HUES48 (cell line): ENCODE measurements around the gene DYNLL2.

Experiments
- H3K27ac ChIP-seq: one replicate; pipeline ENCODE4 v1.7.0; 2013; ENCODE audit warnings: low read depth, low read length, inconsistent platforms
- H3K27me3 ChIP-seq: 2 replicates; pipeline ENCODE4 v1.6.1; 2013; ENCODE audit warnings: mild to moderate bottlenecking, low read length; ENCODE audit not compliant: control insufficient read depth, insufficient read depth
- H3K36me3 ChIP-seq: 2 replicates; pipeline ENCODE4 v1.6.1; 2013; ENCODE audit warnings: low read length; ENCODE audit not compliant: control insufficient read depth, insufficient read depth
- H3K4me1 ChIP-seq: 2 replicates; pipeline ENCODE4 v1.6.1; 2013; ENCODE audit warnings: mild to moderate bottlenecking, low read length; ENCODE audit not compliant: control insufficient read depth, insufficient read depth
- H3K4me3 ChIP-seq: 2 replicates; pipeline ENCODE4 v1.5.1; 2013; ENCODE audit warnings: mild to moderate bottlenecking, low read depth, low read length
- H3K9ac ChIP-seq: 2 replicates; pipeline ENCODE4 v1.6.1; 2013; ENCODE audit warnings: mild to moderate bottlenecking, low read depth, low read length, moderate library complexity
- H3K9me3 ChIP-seq: 2 replicates; pipeline ENCODE4 v1.6.1; 2013; ENCODE audit warnings: low read length; ENCODE audit not compliant: control insufficient read depth, insufficient read depth

Gene DYNLL2

DNA sequence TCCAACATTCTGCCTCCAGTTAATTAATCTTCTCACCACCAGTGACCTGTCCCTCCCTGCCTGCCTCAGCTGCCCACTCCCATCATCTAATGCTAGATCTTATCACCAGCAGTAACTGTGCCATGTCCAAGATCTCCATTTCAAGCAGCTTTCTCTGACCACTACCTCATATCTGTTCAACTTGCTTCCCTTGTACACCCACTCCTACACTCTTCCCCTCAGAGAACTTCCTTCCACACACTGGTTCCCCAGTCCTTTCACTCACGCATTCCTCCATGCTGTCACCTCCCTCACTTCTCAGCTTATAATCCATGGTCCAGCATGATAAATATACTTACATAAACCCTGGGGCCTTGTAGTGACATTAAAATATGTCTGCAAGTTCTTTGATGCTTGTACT lies 31.8 kb upstream of the DYNLL2 start:
- Histone ChIP-seq H3K27ac (no peak overlapping the region), H3K36me3 (no peaks in the 10 kb centered on the region), H3K9ac (no peak overlapping the region), H3K4me1 (peaks cover 12% of the 10 kb centered on the region; the same call in 1 of the 2 replicates), H3K9me3 (no peaks in the 10 kb centered on the region), H3K4me3 (no peak overlapping the region), H3K27me3 (no peaks in the 10 kb centered on the region)

DNA sequence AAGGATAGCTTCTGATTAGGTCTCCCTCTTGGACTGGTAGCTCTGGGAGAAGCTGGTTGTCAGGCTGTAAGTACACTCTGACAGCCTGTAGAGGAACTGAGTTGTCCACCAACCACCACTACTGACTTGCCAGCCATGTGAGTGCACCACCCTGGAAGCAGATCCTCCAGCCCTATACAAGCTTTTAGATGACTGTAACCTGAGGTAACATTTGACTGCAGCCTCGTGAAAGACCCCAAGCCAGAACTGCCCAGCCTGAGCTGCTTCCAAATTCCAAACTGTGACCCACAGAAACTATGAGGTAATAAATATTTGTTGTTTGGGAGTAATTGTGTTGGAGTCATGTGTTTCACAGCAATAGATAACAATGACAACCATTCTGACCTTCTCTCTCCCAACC lies 30.8 kb upstream of the DYNLL2 start:
- Histone ChIP-seq H3K27me3 (no peaks in the 10 kb centered on the region), H3K9me3 (no peaks in the 10 kb centered on the region), H3K27ac (no peak overlapping the region)

DNA sequence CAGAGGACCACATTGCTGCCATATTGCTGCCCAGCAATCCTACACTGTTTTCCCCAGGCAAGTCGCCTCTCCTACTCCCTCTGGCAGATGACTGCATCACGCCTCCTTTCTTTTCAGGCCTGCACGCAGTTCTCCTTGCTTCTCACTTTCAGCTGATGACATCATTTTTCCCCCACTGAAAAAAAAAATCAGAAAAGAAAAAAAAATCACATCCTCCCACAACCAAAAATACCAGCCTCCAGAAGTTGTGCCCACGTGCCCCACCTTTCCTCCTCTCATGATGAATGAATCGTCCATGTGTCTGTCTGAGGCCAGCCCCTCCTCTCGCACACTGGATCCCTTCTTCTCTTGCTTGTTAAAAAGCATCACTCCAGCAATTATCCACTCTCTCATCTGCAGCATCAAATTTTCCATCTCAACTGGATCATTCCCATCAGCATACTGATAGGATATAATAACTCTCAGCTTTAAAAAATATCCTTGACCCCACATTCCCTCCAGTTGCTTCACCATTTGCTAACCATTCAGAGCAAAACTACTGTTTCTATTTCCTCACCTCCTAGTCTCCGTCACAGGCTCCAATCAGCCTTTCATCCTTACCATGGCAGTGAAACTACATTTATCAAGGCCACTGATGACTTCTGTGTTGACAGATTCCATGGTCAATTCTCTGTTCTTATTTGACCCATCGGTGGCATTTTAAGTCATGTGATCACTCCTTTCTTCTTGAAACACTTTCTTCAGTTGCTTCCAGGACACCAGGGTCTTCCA lies 30.1 kb upstream of the DYNLL2 start:
- H3K27ac ChIP-seq: no peak overlapping the region
- H3K4me3 ChIP-seq: no peak overlapping the region
- no peaks in the 10 kb centered on the region for H3K27me3 ChIP-seq
- no peaks in the 10 kb centered on the region for H3K36me3 ChIP-seq
- no peaks in the 10 kb centered on the region for H3K9me3 ChIP-seq
- no peak overlapping the region for H3K9ac ChIP-seq
- H3K4me1 ChIP-seq: no peaks in the 10 kb centered on the region

More for the DNA sequence above, 30.8 kb upstream of the DYNLL2 start:
- Histone ChIP-seq H3K9ac (no peak overlapping the region), H3K4me3 (no peak overlapping the region), H3K4me1 (peaks cover 4% of the 10 kb centered on the region; the same call in 1 of the 2 replicates), H3K36me3 (no peaks in the 10 kb centered on the region)

DNA sequence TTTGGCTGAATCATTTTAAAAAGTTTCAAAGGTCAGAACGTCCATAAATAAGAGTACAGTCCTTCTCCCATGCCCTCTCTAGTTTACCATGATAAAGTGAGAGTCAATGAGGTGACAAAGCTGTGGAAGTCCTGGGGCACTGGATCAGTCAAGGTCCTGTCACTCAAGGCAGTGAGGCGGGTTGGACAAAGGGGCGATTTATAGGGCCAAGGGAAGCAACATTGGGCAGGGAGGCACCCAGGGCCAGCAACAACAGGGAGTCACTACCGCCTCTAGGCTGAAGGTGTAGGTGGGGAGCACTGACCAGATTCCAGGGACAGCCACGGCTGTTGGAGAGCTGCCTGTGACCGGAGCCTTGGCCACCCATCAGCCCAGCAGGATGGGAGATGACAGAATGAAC lies 28.6 kb upstream of the DYNLL2 start:
- Histone ChIP-seq H3K9ac (no peak overlapping the region), H3K4me1 (no peaks in the 10 kb centered on the region), H3K9me3 (no peaks in the 10 kb centered on the region), H3K4me3 (no peak overlapping the region), H3K27me3 (no peaks in the 10 kb centered on the region), H3K27ac (no peak overlapping the region), H3K36me3 (no peaks in the 10 kb centered on the region)

DNA sequence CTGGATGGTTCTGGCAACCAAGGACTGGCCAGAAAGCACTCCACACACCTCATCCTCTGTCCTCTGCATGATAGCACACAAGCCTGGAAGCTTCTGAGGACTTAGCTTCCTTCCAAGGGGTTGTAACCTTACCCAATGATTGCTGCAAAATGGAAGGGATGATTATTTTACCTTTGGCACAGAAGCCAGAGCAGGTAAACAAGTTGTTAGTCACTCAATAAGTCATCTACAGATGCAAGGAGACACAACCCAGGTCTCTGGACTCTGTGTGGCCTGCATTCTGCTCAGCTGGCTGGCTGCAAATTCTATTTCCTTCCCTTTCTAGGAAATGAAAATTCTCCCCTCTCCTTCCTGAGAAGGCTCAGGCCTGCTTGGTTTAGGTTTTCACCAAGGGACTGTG lies 26.7 kb upstream of the DYNLL2 start:
- Histone ChIP-seq H3K4me3 (no peak overlapping the region), H3K27ac (no peak overlapping the region), H3K4me1 (no peaks in the 10 kb centered on the region), H3K27me3 (no peaks in the 10 kb centered on the region), H3K9me3 (no peaks in the 10 kb centered on the region), H3K9ac (no peak overlapping the region), H3K36me3 (no peaks in the 10 kb centered on the region)

DNA sequence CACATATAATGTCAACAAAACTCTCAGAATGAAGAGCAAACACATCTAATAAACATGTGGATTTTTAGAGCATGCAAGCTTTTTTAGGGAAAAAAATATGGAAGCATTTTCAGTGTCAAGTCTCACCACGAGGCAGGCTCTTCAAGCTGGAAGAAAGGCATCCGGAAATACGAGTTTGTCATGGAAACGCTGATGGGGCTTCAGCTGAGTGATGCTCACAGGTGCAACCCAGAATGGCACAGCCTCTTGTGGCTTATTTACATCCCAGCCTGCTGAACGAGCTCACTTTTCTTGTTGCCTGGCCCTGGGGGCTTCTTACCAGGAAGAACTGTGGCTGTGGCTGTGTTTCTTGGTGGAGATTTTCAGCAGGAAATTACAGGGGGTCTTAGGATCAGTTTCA lies 24.1 kb upstream of the DYNLL2 start:
- H3K27me3 ChIP-seq: no peaks in the 10 kb centered on the region
- H3K36me3 ChIP-seq: no peaks in the 10 kb centered on the region
- no peak overlapping the region for H3K4me3 ChIP-seq
- H3K27ac ChIP-seq: no peak overlapping the region
- no peaks in the 10 kb centered on the region for H3K9me3 ChIP-seq
- H3K9ac ChIP-seq: no peak overlapping the region
- H3K4me1 ChIP-seq: no peaks in the 10 kb centered on the region

DNA sequence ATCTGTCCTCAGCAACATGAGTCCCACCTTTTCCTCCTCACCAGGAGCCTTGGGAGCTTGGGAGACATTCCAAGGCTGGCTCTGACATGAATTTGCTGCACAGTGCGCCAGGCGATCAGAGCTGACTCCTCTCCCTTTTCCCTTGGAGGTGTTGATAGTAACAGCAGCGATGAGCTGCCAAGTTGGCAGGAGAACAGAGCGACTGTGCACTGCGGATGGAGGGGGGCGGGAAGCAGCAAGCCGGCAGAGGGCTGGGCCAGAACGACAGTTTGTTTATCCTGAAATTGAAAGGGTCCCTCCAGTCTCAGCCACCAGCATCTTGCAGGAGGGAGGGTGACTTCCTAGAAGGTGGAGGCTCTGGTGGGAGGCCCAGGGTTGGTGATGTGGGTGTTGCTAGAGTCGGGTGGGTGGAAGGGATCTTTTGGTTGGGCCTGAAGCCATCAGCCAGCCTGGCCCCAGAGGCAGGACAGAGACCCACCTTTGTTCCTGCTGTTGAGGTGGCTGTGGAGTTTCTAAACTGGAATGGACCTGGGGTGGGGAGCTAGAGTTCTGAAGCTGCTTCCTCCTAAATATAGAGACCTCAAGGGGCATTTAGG lies 22.5 kb upstream of the DYNLL2 start:
- no peak overlapping the region for H3K4me3 ChIP-seq
- no peaks in the 10 kb centered on the region for H3K36me3 ChIP-seq
- no peak overlapping the region for H3K27ac ChIP-seq
- no peaks in the 10 kb centered on the region for H3K27me3 ChIP-seq
- H3K9ac ChIP-seq: no peak overlapping the region
- no peaks in the 10 kb centered on the region for H3K4me1 ChIP-seq
- no peaks in the 10 kb centered on the region for H3K9me3 ChIP-seq

DNA sequence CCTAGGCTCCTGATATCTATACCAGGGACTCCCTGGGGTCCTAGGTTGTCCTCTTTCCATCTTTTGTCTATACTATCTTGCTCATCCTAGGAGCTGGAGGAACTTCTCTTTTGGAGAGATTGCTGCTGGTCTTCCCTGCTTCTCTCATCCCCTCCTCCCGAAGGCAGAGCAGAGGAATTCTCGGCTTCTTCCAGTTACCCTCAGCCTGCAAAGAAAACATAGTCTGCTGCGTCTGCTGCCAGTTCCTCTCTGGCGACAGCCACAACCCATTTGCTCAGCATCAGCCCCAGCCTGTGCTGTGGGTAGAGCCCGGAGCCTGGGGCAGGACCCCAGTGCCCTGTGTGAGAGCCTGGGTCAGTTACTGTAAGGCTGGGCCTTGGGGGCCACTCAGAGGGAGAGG lies 21.5 kb upstream of the DYNLL2 start:
- Histone ChIP-seq H3K36me3 (no peaks in the 10 kb centered on the region), H3K27ac (no peak overlapping the region)

DNA sequence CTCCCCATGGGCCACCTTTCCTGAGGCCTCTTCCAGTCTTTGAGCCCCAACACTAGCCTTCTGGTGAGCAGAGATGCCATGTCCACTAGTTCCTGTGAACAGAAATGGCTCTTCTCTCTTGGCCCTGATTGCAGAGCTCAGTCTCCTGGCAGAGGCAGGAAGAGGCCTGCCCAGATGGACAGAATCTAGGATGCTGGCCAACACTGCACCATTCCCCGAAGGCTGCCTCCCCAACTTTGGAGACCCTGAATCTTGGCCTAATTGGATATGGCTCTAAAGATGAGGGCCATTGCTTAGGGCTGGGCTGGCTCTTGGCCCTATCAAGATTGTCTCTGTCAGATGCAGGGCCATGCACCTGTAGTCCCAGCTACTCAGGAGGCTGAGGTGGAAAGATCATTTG lies 18.0 kb upstream of the DYNLL2 start:
- H3K9me3 ChIP-seq: no peaks in the 10 kb centered on the region
- no peak overlapping the region for H3K9ac ChIP-seq
- no peaks in the 10 kb centered on the region for H3K4me1 ChIP-seq
- H3K4me3 ChIP-seq: no peak overlapping the region
- H3K27me3 ChIP-seq: no peaks in the 10 kb centered on the region
- no peaks in the 10 kb centered on the region for H3K36me3 ChIP-seq
- H3K27ac ChIP-seq: no peak overlapping the region

More for the DNA sequence above, 21.5 kb upstream of the DYNLL2 start:
- Histone ChIP-seq H3K9ac (no peak overlapping the region), H3K4me3 (no peak overlapping the region), H3K27me3 (no peaks in the 10 kb centered on the region), H3K4me1 (no peaks in the 10 kb centered on the region), H3K9me3 (no peaks in the 10 kb centered on the region)

DNA sequence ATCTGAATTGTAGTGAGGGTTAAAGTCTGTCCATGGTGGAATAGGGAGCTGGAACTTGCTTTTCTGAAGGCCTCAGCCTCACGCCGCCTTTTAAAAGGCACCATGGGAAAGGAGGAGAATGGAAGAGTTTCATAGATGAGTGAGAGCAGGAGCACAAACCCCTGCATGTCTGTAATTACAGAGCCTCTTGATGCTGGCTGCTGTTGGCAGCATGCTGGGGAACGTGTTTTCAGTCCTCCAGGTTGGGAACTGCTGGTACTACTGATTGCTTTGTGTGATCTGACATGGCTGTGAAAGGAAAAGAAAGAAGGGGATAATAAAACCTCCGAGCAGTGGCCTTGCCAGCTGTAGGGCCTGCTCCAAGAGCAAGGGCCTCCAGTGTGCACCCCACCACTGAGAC lies 16.8 kb upstream of the DYNLL2 start:
- H3K9ac ChIP-seq: no peak overlapping the region
- H3K4me3 ChIP-seq: no peak overlapping the region
- no peaks in the 10 kb centered on the region for H3K27me3 ChIP-seq
- no peaks in the 10 kb centered on the region for H3K36me3 ChIP-seq
- no peaks in the 10 kb centered on the region for H3K4me1 ChIP-seq
- H3K9me3 ChIP-seq: no peaks in the 10 kb centered on the region
- H3K27ac ChIP-seq: no peak overlapping the region

DNA sequence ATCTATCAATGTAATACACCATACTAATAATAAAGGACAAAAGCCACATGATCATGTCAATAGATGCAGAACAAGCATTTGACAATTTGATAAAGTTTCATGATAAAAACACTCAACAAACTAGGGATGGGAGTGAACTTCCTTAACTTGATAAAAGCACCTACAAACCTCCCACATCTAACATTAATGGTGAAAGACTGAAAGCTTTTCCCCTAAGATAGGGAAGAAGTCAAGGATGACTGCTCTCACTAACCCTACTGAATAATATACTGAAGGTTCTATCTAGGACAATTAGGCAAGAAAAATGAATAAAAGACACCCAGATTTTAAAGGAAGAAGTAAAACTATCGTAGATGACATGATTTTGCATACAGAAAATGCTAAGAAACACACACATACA lies 10.4 kb upstream of the DYNLL2 start:
- H3K4me1 ChIP-seq: no peaks in the 10 kb centered on the region
- no peak overlapping the region for H3K4me3 ChIP-seq
- no peaks in the 10 kb centered on the region for H3K9me3 ChIP-seq
- no peak overlapping the region for H3K9ac ChIP-seq
- H3K36me3 ChIP-seq: no peaks in the 10 kb centered on the region
- no peaks in the 10 kb centered on the region for H3K27me3 ChIP-seq
- no peak overlapping the region for H3K27ac ChIP-seq
